OCI-LY7 (cell line): Measurements from ENCODE around the gene CGB5.
"Not testable (repeated sequence)": the region's sequence is repeated elsewhere in the genome, so short reads cannot be mapped to it uniquely, and the experiment has no call there.

ENCODE experiments used
- CTCF ChIP-seq: fragments of 200-600 bp; sonication (generic); conservative IDR thresholded peaks from 2 replicates; pipeline ENCODE4 v1.5.1; 2014; ENCODE audit warnings: mild to moderate bottlenecking, antibody characterized with exemption, low read length, moderate library complexity, mixed read lengths
- EZH2phosphoT487 ChIP-seq: fragments of 200-600 bp; sonication (generic); IDR thresholded peaks from 2 replicates; pipeline ENCODE4 v1.6.1; 2018; ENCODE audit warnings: low read depth, borderline replicate concordance, mild to moderate bottlenecking, mixed run types, antibody characterized with exemption, low read length, moderate library complexity, mixed read lengths

DNA sequence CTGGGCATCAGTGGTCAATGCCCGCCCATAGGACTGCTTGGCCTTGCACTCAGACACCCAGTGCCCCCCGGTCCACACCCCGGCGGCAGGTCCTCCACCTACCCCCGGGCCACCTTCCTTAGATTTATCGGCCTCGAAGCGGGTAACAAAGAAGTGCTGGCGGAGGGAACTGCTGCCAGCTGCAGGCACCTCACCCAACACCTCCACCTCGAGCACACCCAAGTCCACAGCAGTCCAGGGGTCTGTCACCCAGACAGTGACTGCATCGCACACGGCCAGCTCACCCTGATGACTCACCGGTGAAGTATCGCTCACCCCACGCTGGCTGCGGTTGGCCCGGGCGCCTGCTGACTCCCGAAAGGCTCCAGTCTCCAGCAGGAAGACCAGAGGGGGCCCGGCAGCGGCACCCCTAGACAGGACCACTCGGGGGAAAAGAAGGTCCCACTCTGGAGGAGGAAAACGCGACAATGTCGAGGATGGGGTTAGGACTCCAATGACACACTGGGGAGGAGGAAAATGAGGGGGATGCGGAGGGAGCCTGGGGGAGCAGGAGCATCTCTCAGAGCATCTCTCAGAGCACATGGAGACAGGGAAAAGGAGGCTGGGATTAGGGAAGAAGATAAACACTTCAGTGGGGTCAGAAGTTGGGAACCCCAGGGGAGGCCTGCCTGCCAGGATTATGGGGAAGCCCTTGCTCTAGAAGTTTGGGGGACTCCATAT lies 4.9 kb upstream of the CGB5 start:
- not testable (repeated sequence) for TF ChIP-seq CTCF, EZH2phosphoT487
